T-helper 1 cell treated with Interleukin-12 subunit alpha and Interleukin-12 subunit beta and Interleukin-4 antibody, amounts not matched to agents 30 μg/mL and 1 μg/mL, for 36 hours (primary cell): ENCODE results near the gene ZC3H12A.

Experiments used
- H3K27ac Mint-ChIP-seq: one replicate; pipeline ENCODE4 v1.8.0; 2021; ENCODE audit warnings: mild to moderate bottlenecking, mixed read lengths
- H3K27me3 Mint-ChIP-seq: one replicate; pipeline ENCODE4 v1.8.0; 2021; ENCODE audit warnings: low read depth, mixed read lengths
- H3K36me3 Mint-ChIP-seq: one replicate; pipeline ENCODE4 v1.8.0; 2021; ENCODE audit warnings: low read depth, mixed read lengths
- H3K4me1 Mint-ChIP-seq: one replicate; pipeline ENCODE4 v1.8.0; 2021; ENCODE audit warnings: low read depth, mixed read lengths
- H3K4me3 Mint-ChIP-seq: one replicate; pipeline ENCODE4 v1.8.0; 2021; ENCODE audit warnings: mild to moderate bottlenecking, moderate library complexity, mixed read lengths
- H3K9me3 Mint-ChIP-seq: one replicate; pipeline ENCODE4 v1.8.0; 2021; ENCODE audit warnings: mixed read lengths

ZC3H12A gene

GRCh38 chr1:37442644-37443043 is 31.7 kb upstream of the ZC3H12A start:
- Mint-ChIP-seq H3K4me3 (no peak overlapping the region), H3K9me3 (no peaks in the 10 kb centered on the region), H3K4me1 (no peaks in the 10 kb centered on the region), H3K27me3 (peaks cover 33% of the 10 kb centered on the region), H3K27ac (no peak overlapping the region), H3K36me3 (no peaks in the 10 kb centered on the region)

GRCh38 chr1:37446874-37447273 is 27.5 kb upstream of the ZC3H12A start:
- Mint-ChIP-seq H3K27me3 (peaks cover 27% of the 10 kb centered on the region), H3K4me3 (no peak overlapping the region), H3K36me3 (no peaks in the 10 kb centered on the region), H3K9me3 (no peaks in the 10 kb centered on the region), H3K4me1 (peaks cover 5% of the 10 kb centered on the region), H3K27ac (no peak overlapping the region)

GRCh38 chr1:37448185-37448584 is 26.2 kb upstream of the ZC3H12A start:
- no peak overlapping the region for H3K4me3 Mint-ChIP-seq
- no peak overlapping the region for H3K27ac Mint-ChIP-seq
- peaks cover 5% of the 10 kb centered on the region for H3K4me1 Mint-ChIP-seq
- peaks cover 18% of the 10 kb centered on the region for H3K27me3 Mint-ChIP-seq
- H3K9me3 Mint-ChIP-seq, result no peaks in the 10 kb centered on the region
- H3K36me3 Mint-ChIP-seq, result no peaks in the 10 kb centered on the region

GRCh38 chr1:37448691-37449417 is 25.5 kb upstream of the ZC3H12A start:
- Mint-ChIP-seq H3K4me1 (peaks cover 5% of the 10 kb centered on the region), H3K4me3 (no peak overlapping the region), H3K27me3 (peaks cover 17% of the 10 kb centered on the region), H3K36me3 (no peaks in the 10 kb centered on the region), H3K9me3 (no peaks in the 10 kb centered on the region), H3K27ac (no peak overlapping the region)

- Mint-ChIP-seq H3K36me3 (peaks cover 1% of the 10 kb centered on the region), H3K4me3 (no peak overlapping the region), H3K9me3 (no peaks in the 10 kb centered on the region), H3K27me3 (peaks cover 11% of the 10 kb centered on the region), H3K27ac (no peak overlapping the region), H3K4me1 (peaks cover 9% of the 10 kb centered on the region)
Measured at GRCh38 chr1:37449936-37450335, 24.4 kb upstream of the ZC3H12A start.

- Mint-ChIP-seq H3K4me3 (no peak overlapping the region), H3K4me1 (peaks cover 12% of the 10 kb centered on the region), H3K36me3 (peaks cover 2% of the 10 kb centered on the region), H3K27me3 (no peaks in the 10 kb centered on the region), H3K9me3 (no peaks in the 10 kb centered on the region), H3K27ac (no peak overlapping the region)
Measured at GRCh38 chr1:37452416-37452815, 22.0 kb upstream of the ZC3H12A start.

- Mint-ChIP-seq H3K27me3 (no peaks in the 10 kb centered on the region), H3K4me1 (peaks cover 12% of the 10 kb centered on the region), H3K36me3 (peaks cover 2% of the 10 kb centered on the region), H3K4me3 (no peak overlapping the region), H3K9me3 (no peaks in the 10 kb centered on the region), H3K27ac (no peak overlapping the region)
Measured at GRCh38 chr1:37453647-37454046, 20.7 kb upstream of the ZC3H12A start.

- Mint-ChIP-seq H3K4me3 (no peak overlapping the region), H3K27me3 (no peaks in the 10 kb centered on the region), H3K4me1 (peaks cover 7% of the 10 kb centered on the region), H3K27ac (no peak overlapping the region), H3K36me3 (peaks cover 2% of the 10 kb centered on the region), H3K9me3 (no peaks in the 10 kb centered on the region)
Measured at GRCh38 chr1:37455516-37455915, 18.9 kb upstream of the ZC3H12A start.

- Mint-ChIP-seq H3K9me3 (no peaks in the 10 kb centered on the region), H3K4me1 (peaks cover 7% of the 10 kb centered on the region), H3K4me3 (no peak overlapping the region), H3K27me3 (no peaks in the 10 kb centered on the region), H3K36me3 (peaks cover 2% of the 10 kb centered on the region), H3K27ac (no peak overlapping the region)
Measured at GRCh38 chr1:37456614-37457013, 17.8 kb upstream of the ZC3H12A start.

- peaks cover 2% of the 10 kb centered on the region for H3K36me3 Mint-ChIP-seq
- no peak overlapping the region for H3K4me3 Mint-ChIP-seq
- peaks cover 7% of the 10 kb centered on the region for H3K4me1 Mint-ChIP-seq
- no peak overlapping the region for H3K27ac Mint-ChIP-seq
- no peaks in the 10 kb centered on the region for H3K27me3 Mint-ChIP-seq
- H3K9me3 Mint-ChIP-seq, result no peaks in the 10 kb centered on the region
Measured at GRCh38 chr1:37458551-37458950, 15.8 kb upstream of the ZC3H12A start.

- Mint-ChIP-seq H3K9me3 (no peaks in the 10 kb centered on the region), H3K4me3 (no peak overlapping the region), H3K4me1 (no peaks in the 10 kb centered on the region), H3K27me3 (no peaks in the 10 kb centered on the region), H3K27ac (no peak overlapping the region), H3K36me3 (no peaks in the 10 kb centered on the region)
Measured at GRCh38 chr1:37461698-37462436, 12.5 kb upstream of the ZC3H12A start.

GRCh38 chr1:37464443-37464842 is 9.9 kb upstream of the ZC3H12A start:
- peaks cover 2% of the 10 kb centered on the region for H3K4me1 Mint-ChIP-seq
- H3K9me3 Mint-ChIP-seq, result no peaks in the 10 kb centered on the region
- H3K27ac Mint-ChIP-seq, result no peak overlapping the region
- H3K4me3 Mint-ChIP-seq, result no peak overlapping the region
- no peaks in the 10 kb centered on the region for H3K36me3 Mint-ChIP-seq
- no peaks in the 10 kb centered on the region for H3K27me3 Mint-ChIP-seq

- no peak overlapping the region for H3K27ac Mint-ChIP-seq
- peaks cover 6% of the 10 kb centered on the region for H3K4me1 Mint-ChIP-seq
- no peaks in the 10 kb centered on the region for H3K9me3 Mint-ChIP-seq
- H3K27me3 Mint-ChIP-seq, result no peaks in the 10 kb centered on the region
- no peak overlapping the region for H3K4me3 Mint-ChIP-seq
- no peaks in the 10 kb centered on the region for H3K36me3 Mint-ChIP-seq
Measured at GRCh38 chr1:37465593-37466517, 8.5 kb upstream of the ZC3H12A start.

GRCh38 chr1:37468037-37468436 is 6.3 kb upstream of the ZC3H12A start:
- Mint-ChIP-seq H3K9me3 (no peaks in the 10 kb centered on the region), H3K27me3 (no peaks in the 10 kb centered on the region), H3K4me1 (peaks cover 20% of the 10 kb centered on the region), H3K36me3 (no peaks in the 10 kb centered on the region), H3K27ac (no peak overlapping the region), H3K4me3 (no peak overlapping the region)
